ENCODE measurements around the gene NF1.
"Not testable (repeated sequence)": the region's sequence is repeated elsewhere in the genome, so short reads cannot be mapped to it uniquely, and the experiment has no call there.

NF1 gene

GRCh38 chr17:31309556-31309955 is 214.8 kb downstream of the NF1 start:
- DNase-seq: peak; percentile 75

- DNase-seq: no peak
Observed at GRCh38 chr17:31310260-31310659, 215.5 kb downstream of the NF1 start.

- no peak for DNase-seq
Observed at GRCh38 chr17:31310886-31311285, 216.1 kb downstream of the NF1 start.

GRCh38 chr17:31311526-31311925 is 216.7 kb downstream of the NF1 start:
- no peak for DNase-seq

- not testable (repeated sequence) for DNase-seq
Observed at GRCh38 chr17:31312223-31312622, 217.4 kb downstream of the NF1 start.

- peak; percentile 89 for DNase-seq
Observed at GRCh38 chr17:31313982-31314781, 219.4 kb downstream of the NF1 start, which contains the start of gene EVI2B. Gene EVI2B (minus strand): TSS chr17:31314054. CDS start chr17:31305609, 8,445 bp downstream.

- no peak for DNase-seq
Observed at GRCh38 chr17:31314782-31315100, 220.0 kb downstream of the NF1 start.

- peak; percentile 92 for DNase-seq
Observed at GRCh38 chr17:31318298-31318801, 223.6 kb downstream of the NF1 start.

- DNase-seq: peak; percentile 75
Observed at GRCh38 chr17:31318851-31319661, 224.3 kb downstream of the NF1 start.

- no peak for DNase-seq
Observed at GRCh38 chr17:31320241-31320640, 225.5 kb downstream of the NF1 start.

- DNase-seq: no peak
Observed at GRCh38 chr17:31320791-31321190, 226.0 kb downstream of the NF1 start.

GRCh38 chr17:31321481-31321880 is 226.7 kb downstream of the NF1 start, which contains the start of gene EVI2A:
Gene EVI2A (minus strand): TSS chr17:31321622. CDS start chr17:31319013, 2,609 bp downstream.
- peak; percentile 89 for DNase-seq

- DNase-seq: no peak
Observed at GRCh38 chr17:31321966-31322365, 227.2 kb downstream of the NF1 start.

- DNase-seq: no peak
Observed at GRCh38 chr17:31323551-31323950, 228.8 kb downstream of the NF1 start.

- no peak for DNase-seq
Observed at GRCh38 chr17:31327534-31328159, 232.9 kb downstream of the NF1 start.

- DNase-seq: no peak
Observed at GRCh38 chr17:31328160-31328535, 233.4 kb downstream of the NF1 start.

GRCh38 chr17:31329221-31329620 is 234.4 kb downstream of the NF1 start:
- DNase-seq: no peak

GRCh38 chr17:31339906-31340661 is 245.3 kb downstream of the NF1 start:
- no peak for DNase-seq

- not testable (repeated sequence) for DNase-seq
Observed at GRCh38 chr17:31345191-31345747, 250.5 kb downstream of the NF1 start.

- no peak for DNase-seq
Observed at GRCh38 chr17:31349454-31349853, 254.7 kb downstream of the NF1 start.

- no peak for DNase-seq
Observed at GRCh38 chr17:31355935-31356334, 261.2 kb downstream of the NF1 start.

- DNase-seq: no peak
Observed at GRCh38 chr17:31357091-31357490, 262.3 kb downstream of the NF1 start.

All from suppressor macrophage treated with lipopolysaccharide for 4 hours (primary cell).